Measurements from ENCODE around the gene SLC34A2.

The SLC34A2 gene

DNA sequence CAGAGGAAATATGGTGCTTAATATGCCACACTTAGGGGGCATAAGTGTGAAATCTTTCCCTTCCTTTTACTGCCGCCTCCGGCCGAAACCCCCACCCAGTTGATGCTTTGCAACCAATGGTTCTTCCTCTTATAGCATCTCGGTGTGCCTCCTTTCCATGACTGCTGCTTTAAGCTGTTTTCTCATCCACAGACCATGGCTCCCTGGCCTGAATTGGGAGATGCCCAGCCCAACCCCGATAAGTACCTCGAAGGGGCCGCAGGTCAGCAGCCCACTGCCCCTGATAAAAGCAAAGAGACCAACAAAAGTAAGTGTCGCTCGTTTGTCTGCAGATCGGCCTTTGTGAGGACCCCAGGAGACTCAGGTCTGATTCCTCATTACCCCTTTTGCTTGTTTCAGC lies 6.7 kb downstream of the SLC34A2 start:
- no peak for DNase-seq

DNA sequence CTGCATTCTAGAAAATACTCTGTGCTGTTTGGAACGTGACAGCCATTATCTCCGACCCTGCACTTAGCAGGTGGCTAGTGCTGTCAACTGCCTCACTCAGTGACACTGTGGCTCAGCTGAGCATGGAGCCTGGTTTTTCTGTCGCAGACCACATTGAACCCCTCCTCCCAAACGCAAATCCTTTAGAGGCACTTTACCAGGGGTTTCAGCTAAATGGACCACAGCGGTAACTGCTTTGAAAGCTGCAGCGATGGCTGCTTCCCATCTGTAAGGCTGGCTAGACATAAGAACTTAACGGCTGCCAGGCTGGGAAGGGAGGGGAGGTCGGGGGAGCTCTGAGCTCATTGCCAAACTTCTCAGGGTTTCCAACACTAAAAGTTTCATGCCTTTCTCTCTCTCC lies 8.1 kb downstream of the SLC34A2 start:
- DNase-seq: no peak

DNA sequence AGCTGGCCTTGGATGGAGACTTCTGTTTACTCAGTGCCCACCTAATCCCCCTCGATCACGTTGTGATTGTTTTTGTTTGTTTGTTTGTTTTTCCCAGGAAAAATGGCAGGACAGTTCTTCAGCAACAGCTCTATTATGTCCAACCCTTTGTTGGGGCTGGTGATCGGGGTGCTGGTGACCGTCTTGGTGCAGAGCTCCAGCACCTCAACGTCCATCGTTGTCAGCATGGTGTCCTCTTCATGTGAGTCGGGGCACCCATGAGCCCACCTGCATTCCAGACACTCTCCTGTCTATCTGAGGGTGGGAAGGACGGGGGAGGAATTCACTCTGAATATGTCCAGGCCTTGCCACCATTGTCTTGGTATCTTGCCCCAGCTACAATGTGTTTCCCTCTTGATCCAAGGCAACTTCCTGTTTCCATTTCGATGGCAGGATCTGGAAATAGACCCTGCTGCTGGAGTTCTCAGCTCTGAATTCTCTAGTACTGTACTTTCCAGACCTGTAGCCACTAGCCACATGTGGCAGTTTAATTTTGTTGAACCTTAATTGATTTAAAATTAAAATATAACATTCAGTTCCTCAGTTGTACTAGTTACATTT lies 10.5 kb downstream of the SLC34A2 start:
- DNase-seq: no peak

DNA sequence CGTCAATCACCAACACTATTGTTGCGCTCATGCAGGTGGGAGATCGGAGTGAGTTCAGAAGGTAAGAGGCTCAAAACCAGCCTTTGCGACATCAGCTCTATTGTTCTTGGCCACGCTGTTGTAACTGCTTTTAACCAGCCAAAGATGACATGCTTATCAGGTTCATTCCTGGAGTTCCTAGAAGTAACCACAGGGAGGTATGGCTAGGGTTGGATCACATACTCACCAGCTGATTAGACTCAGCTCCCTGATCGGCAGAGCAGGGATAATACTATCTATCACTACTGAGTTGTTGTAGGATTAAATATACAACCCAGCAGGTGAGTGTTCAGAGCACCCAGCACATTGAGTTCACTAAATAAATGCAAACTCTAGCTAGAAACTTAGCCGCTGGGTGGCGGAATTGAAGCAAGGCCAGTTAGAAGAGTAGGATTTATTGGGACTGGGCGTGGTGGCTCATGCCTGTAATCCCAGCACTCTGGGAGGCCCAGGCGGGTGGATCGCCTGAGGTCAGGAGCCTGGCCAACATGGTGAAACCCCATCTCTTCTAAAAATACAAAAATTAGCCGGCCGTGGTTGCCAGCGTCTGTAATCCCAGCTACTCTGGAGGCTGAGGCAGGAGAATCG lies 12.4 kb downstream of the SLC34A2 start:
- no peak for DNase-seq

DNA sequence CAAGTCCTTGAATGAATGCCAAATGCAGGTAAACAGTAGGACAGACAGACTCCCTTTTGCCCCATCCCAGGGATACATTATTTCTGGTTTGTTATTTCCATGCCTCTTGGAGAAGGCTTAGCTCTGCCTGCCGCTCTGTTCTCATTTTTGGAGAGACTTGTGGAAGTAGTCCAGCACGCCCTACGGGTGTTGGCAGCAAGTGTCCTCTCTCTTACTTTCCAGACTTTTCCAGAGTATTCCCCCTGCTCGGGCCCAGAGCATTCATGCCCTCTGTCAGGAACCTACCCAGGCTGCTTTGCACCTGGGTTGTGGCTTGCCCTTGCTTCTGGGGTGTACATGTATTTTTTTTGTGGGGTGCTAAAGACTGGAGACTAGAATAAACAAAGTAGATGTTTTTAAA lies 15.3 kb downstream of the SLC34A2 start:
- DNase-seq: no peak

GRCh38 chr4:25672756-25673155 lies 17.1 kb downstream of the SLC34A2 start:
- no peak for DNase-seq

GRCh38 chr4:25674386-25674785 lies 18.7 kb downstream of the SLC34A2 start:
- DNase-seq: no peak

DNA sequence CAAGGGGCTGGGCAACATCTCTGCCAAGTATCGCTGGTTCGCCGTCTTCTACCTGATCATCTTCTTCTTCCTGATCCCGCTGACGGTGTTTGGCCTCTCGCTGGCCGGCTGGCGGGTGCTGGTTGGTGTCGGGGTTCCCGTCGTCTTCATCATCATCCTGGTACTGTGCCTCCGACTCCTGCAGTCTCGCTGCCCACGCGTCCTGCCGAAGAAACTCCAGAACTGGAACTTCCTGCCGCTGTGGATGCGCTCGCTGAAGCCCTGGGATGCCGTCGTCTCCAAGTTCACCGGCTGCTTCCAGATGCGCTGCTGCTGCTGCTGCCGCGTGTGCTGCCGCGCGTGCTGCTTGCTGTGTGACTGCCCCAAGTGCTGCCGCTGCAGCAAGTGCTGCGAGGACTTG lies 20.6 kb downstream of the SLC34A2 start:
- DNase-seq: no peak

DNA sequence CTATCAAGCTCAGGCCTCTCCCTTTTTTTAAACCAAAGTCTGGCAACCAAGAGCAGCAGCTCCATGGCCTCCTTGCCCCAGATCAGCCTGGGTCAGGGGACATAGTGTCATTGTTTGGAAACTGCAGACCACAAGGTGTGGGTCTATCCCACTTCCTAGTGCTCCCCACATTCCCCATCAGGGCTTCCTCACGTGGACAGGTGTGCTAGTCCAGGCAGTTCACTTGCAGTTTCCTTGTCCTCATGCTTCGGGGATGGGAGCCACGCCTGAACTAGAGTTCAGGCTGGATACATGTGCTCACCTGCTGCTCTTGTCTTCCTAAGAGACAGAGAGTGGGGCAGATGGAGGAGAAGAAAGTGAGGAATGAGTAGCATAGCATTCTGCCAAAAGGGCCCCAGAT lies 21.5 kb downstream of the SLC34A2 start:
- no peak for DNase-seq

DNA sequence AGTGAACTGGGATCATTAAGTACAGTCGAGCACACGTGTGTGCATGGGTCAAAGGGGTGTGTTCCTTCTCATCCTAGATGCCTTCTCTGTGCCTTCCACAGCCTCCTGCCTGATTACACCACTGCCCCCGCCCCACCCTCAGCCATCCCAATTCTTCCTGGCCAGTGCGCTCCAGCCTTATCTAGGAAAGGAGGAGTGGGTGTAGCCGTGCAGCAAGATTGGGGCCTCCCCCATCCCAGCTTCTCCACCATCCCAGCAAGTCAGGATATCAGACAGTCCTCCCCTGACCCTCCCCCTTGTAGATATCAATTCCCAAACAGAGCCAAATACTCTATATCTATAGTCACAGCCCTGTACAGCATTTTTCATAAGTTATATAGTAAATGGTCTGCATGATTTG lies 22.3 kb downstream of the SLC34A2 start:
- no peak for DNase-seq

DNA sequence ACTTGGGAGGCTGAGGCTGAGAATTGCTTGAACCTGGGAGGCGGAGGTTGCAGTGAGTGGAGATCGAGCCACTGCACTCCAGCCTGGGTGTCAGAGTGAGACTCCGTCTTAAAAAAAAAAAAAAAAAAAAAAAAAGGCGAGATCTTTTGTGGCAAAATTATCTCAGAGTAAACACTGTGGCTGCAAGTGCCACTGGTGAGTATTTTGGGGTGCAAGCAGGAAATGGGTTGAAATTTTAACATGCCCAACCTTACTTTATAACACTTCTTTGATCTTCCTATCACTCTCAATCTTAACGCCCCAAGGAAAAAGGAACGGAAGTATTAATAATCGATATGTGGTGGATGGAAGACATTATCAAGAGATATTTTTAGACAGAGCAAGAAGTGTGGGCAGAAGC lies 32.1 kb downstream of the SLC34A2 start:
- DNase-seq: no peak

- DNase-seq: no peak
These were observed 38.8 kb downstream of the SLC34A2 start for GRCh38 chr4:25694466-25694865.

DNA sequence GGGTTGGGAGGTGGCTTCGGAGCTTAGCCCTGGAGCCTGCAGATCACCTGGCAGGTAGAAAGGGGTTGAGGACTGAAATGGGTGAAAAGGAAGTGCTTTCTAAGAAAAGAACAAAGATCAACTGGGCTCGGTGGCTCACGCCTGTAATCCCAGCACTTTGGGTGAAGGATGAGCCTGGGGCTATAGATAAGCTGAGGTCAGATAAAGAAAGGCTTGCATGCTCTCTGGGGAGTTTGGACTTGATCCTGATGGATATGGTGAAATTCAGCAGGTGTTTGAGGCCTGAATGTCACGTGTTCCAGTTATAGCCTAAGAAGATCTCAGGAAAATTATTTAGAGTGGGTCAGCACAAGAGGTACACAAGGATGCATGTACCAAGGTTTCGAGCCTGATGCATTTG lies 40.8 kb downstream of the SLC34A2 start:
- DNase-seq: no peak

- no peak for DNase-seq
These were observed 41.9 kb downstream of the SLC34A2 start for GRCh38 chr4:25697516-25697915.

DNA sequence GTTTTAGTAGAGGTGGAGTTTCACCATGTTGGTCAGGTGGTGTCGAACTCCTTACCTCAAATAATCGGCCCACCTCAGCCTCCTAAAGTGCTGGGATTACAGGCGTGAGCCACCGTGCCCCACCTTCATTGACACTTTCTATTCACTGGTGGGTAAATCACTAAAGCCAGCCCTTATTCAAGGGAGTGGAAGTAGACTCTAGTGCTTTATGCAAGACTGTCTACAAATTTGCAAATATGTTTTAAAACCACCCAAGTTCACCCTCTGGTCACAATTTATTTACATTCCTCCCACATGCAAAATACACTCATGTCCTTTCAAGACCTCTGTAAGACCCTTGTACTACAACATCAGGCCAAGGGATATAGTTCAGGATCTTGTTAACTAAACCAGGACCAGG lies 45.0 kb downstream of the SLC34A2 start:
- DNase-seq: no peak

GRCh38 chr4:25702848-25703247 lies 47.2 kb downstream of the SLC34A2 start:
- no peak for DNase-seq

DNA sequence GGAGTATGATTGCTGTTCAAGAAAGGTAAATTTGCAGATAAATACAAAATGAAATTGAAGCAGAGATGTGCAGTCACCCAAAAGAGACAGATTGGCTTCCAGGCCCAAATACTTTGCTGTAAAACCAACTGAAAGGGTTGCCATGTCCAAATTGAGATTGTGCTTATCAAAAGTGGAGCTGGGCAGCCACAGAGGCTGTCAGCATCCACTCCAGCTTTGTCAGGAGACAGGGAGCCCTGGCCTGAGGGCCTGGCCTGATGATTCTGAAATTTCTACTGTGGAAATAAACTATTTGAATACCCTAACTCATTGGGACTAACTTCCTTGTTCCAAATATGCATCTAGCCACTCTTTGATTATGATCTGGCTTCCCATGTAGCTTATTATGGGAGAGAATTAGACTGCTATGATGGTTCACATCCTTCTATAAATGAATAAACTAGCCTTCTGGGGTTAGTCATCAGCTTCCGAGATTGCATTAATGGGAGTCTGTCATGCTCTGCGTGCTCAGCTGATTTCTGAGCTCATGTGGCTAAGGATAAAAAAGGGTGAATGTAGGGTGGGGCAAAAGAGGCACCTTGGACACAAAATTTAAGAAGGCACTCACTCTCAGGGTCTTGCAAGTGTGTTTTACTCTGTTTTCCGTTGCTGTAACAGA lies 48.2 kb downstream of the SLC34A2 start:
- no peak for DNase-seq

GRCh38 chr4:25704516-25704915 lies 48.9 kb downstream of the SLC34A2 start:
- no peak for DNase-seq

- no peak for DNase-seq
These were observed 55.0 kb downstream of the SLC34A2 start for GRCh38 chr4:25710637-25711036.

- DNase-seq: no peak
These were observed 57.0 kb downstream of the SLC34A2 start for GRCh38 chr4:25712611-25713010.

GRCh38 chr4:25713812-25714211 lies 58.2 kb downstream of the SLC34A2 start:
- no peak for DNase-seq

GRCh38 chr4:25722964-25723363 lies 67.3 kb downstream of the SLC34A2 start:
- DNase-seq: no peak

GRCh38 chr4:25723409-25723808 lies 67.8 kb downstream of the SLC34A2 start:
- no peak for DNase-seq

DNA sequence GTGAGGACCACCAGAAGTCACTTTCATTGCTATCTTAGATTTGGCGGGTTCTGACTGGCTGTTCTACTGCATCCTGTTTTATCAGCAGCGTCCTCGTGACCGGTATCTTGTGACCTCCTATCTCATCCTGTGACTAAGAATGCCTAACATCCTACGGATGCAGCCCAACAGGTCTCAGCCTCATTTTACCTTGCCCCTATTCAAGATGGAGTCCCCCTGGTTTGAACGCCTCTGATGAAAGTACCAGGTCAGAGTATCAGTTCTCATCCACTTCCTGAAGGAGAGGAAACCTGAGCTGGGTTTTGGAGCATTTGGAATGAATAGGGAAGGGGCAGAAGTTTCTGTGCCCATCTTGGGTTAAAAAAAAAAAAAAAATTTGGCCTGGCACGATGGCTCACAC lies 70.2 kb downstream of the SLC34A2 start:
- DNase-seq: no peak
